GM12865 (cell line): ENCODE results near the gene GALNTL6.
A peak's percentile ranks its signal among the peaks of the same experiment; 100 is the strongest.

Experiments
- DNase-seq: peaks from one replicate; pipeline ENCODE4 v3.0.0; 2010; ENCODE audit warnings: low read depth
- H3K4me3 ChIP-seq: 2 replicates; pipeline ENCODE4 v1.5.1; 2011; ENCODE audit warnings: mild to moderate bottlenecking, low read depth, low read length, control low read depth
- CTCF ChIP-seq: IDR thresholded peaks from 2 replicates; pipeline ENCODE4 v1.5.1; 2011; ENCODE audit warnings: low read length, control low read depth, low read depth, inconsistent platforms; ENCODE audit not compliant: insufficient read depth; ENCODE audit errors: missing control alignments

The GALNTL6 gene

GRCh38 chr4:173057901-173058300 lies 1244.7 kb downstream of the GALNTL6 start:
- DNase-seq = no peak
- TF ChIP-seq CTCF = no peak
- no peak overlapping the region for H3K4me3 ChIP-seq

GRCh38 chr4:173061160-173061559 lies 1248.0 kb downstream of the GALNTL6 start:
- no peak for DNase-seq
- TF ChIP-seq CTCF = no peak
- H3K4me3 ChIP-seq = no peak overlapping the region

GRCh38 chr4:173073939-173074500 lies 1260.8 kb downstream of the GALNTL6 start:
- no peak for DNase-seq
- H3K4me3 ChIP-seq = no peak overlapping the region
- TF ChIP-seq CTCF = no peak

- peak; percentile 9 for DNase-seq
- H3K4me3 ChIP-seq = no peak overlapping the region
- no peak for TF ChIP-seq CTCF
Measured at GRCh38 chr4:173074501-173074946, 1261.3 kb downstream of the GALNTL6 start.

- H3K4me3 ChIP-seq = no peak overlapping the region
- no peak for TF ChIP-seq CTCF
- DNase-seq = no peak
Measured at GRCh38 chr4:173076903-173077634, 1263.9 kb downstream of the GALNTL6 start.

- DNase-seq = no peak
- no peak for TF ChIP-seq CTCF
- H3K4me3 ChIP-seq = no peak overlapping the region
Measured at GRCh38 chr4:173088144-173088543, 1274.9 kb downstream of the GALNTL6 start.
